GM12873 (cell line): Measurements from ENCODE around the gene FBXW8.

Source experiments
- CTCF ChIP-seq: IDR thresholded peaks from 2 replicates; pipeline ENCODE4 v1.5.1; 2012; ENCODE audit warnings: low read depth, mild to moderate bottlenecking, moderate library complexity, low read length, control low read depth; ENCODE audit not compliant: insufficient read depth; ENCODE audit errors: missing control alignments

The FBXW8 gene

GRCh38 chr12:116870306-116870705 is 40.4 kb upstream of the FBXW8 start:
- TF ChIP-seq CTCF: no peak

- TF ChIP-seq CTCF: no peak
Observed at GRCh38 chr12:116874324-116874995, 36.3 kb upstream of the FBXW8 start.

DNA sequence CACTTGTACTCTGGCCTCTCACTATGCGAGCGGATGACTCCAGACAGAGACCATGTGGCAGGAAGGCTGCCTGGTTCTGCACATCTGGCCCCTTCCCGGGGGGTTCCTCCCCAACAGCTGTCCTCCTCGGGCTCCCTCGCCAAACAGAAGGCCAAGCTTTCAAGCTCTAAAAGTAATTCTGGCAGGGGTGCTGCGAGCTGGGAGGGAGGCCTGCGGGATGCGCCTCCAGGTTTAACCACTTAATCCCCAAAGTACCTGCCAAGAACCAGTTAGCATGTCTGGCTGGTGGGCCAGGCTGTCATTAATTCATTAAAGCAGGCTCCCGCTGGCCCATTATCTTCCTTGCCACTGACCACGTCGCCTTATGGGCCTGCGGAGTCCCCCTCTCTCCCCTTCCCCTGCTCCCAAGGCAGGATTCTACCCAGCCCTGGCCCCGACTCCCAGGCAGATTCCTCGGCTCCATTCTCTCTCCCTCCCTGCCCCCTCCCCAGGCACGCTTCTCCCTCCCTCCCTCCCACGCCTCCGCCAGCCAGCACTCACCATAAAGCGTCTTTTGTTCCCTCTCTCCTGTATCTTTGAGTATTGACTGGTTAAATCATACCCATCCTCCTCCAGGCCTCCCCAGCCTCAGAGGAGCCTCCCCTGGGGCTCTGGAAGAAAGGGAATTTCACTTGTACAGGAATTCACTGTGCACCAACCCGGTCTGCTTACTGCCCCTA is 34.4 kb upstream of the FBXW8 start:
- no peak for TF ChIP-seq CTCF

DNA sequence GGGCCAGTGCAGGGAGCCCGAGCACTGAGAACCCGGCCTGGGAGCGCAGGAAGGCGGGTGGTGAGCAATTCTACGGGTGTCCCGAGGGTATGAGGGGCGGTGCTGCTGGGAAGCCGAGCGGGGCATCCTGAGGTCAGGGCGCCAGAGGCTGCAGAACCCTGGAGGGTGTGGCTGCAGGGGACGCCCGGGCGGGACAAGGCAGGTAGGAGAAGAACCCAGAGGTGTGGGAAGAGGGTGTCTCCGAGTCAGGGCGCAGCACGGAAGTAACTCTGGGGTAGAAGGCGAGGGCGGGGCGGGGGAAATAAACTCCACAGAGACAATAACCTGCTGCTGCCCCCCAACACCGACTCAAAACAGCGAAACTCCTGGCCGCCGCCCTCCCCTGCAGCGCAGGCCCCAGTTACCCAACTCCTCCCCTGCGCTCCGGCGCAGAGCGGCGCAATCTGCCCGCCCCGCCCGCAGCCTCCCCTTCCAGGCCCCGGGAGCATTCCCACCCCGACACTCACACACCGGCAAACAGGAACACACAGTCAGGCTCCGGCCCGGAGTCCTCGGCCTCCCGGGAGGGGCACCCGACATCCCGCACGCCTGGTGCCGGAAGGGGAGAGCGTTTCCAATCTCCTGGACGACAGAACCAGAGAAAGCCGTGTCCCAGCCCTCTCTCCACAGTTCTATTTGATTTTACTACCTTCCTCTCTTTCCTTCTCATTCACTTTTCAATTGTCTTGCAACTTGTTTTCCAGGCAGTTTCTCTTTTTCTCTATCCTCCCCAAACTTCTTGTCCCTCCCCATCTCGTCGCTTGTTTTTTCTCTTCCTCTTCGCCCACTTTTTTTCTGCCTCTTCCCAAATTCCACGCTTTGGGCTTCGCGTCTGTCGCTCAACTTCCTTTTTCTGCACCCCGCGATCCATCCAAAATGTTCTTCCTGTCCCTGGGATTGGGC is 31.9 kb upstream of the FBXW8 start:
- no peak for TF ChIP-seq CTCF

DNA sequence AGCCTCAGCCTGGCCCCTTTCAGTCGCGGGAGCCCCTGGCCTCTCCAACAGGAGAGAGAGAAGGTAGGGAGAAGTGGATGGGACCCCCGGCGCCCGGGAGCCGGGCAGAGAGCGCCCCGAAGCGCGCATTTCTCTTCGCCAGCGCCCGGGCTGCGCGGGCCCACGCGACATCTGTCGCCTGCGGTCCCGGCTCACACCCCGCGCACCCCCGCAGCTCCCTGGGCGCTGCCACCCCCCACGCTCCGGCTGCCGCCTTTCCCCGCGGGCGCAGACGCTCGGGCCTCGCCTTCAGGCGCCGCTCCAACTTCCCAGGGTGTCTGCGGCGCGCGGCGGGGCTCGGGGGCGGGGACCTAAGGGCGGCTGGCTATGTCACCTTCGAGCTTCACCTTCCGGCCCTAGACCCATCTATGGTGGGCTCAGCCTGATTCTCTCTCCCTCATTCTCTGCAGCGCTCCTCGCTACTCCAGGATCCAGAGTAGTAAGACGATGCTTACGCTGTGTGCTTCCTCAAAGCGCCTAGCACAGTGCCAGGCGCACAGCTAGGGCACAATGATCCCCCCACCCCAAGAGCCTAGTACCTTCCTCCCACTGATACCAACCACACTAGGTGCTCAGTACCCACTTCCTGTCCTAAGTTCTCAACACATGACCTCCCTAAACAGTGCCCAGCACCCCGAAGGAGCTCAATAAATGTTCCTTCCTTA is 31.1 kb upstream of the FBXW8 start:
- TF ChIP-seq CTCF: no peak

DNA sequence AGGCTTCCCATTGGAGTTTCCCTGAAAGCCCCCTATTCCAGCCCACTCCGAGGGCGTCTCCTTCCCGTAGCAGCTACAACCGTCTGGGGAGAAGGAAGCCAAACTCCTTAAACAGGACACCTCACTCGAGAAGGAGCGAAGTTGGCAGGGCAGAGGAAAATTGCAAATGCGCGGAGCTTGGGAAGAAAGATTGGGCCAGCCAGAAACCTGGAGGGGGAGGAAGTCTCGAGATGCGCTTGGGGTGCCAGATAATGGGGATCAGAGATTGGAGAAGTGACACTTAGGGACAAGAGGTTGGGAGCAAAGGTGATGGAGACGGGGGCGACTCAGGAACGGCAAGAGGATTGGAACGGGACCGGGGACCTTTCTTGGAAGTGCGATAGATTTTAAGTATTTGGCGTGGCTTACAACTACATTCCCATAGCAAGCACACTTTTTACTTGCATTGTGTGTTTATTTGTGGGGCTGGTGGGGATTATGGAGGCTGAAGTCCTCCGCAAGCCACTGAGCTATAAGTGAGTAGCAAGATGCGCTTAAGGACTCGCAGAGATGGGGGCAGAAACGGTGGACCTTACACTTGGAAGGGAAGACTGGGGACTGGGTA is 30.4 kb upstream of the FBXW8 start:
- TF ChIP-seq CTCF: no peak
